Neural progenitor cell (in vitro differentiated cells): ENCODE measurements around the gene PEX3.

Source experiments
- CTCF ChIP-seq: fragments of 200-600 bp; sonication (generic); IDR thresholded peaks from 2 replicates; pipeline ENCODE4 v1.5.1; 2017; ENCODE audit warnings: antibody characterized with exemption, mild to moderate bottlenecking
- EZH2phosphoT487 ChIP-seq: fragments of 200-600 bp; sonication (generic); IDR thresholded peaks from 2 replicates; pipeline ENCODE4 v1.6.1; 2017; ENCODE audit warnings: antibody characterized with exemption

GRCh38 chr6:143402721-143403336, 47.8 kb upstream of the PEX3 start:
- TF ChIP-seq CTCF, result no peak
- TF ChIP-seq EZH2phosphoT487, result no peak
